NCI-H748 (cell line): Measurements from ENCODE around the gene CISTR.

Source experiments
- DNase-seq: peaks from one replicate; lab custom pipeline; 2025; ENCODE audit not compliant: unreplicated experiment; lab: John Stamatoyannopoulos, UW

CISTR gene

GRCh38 chr12:53744130-53744441 lies 7.7 kb downstream of the CISTR start:
- DNase-seq: no peak

GRCh38 chr12:53743266-53744129 lies 8.3 kb downstream of the CISTR start:
- peak; percentile 69 for DNase-seq

DNA sequence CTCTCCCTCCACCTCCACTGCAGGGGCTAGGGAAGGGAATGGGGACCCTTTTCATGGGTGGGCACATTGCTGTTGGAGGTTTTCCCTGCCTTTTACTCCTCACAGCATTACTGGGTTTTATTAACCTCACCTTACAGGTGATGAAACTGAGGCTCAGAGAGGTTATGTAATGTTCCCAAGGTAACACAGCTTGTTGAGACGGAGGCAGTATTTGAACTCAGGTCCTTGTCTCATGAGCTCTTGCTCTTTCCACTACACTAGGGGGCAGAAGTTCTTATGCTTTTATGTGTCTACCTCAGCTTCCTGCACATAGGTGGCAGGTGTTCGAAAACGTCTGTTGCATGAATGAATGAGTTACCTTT lies 11.7 kb downstream of the CISTR start:
- no peak for DNase-seq

GRCh38 chr12:53739214-53740129 lies 12.3 kb downstream of the CISTR start:
- peak; percentile 23 for DNase-seq

DNA sequence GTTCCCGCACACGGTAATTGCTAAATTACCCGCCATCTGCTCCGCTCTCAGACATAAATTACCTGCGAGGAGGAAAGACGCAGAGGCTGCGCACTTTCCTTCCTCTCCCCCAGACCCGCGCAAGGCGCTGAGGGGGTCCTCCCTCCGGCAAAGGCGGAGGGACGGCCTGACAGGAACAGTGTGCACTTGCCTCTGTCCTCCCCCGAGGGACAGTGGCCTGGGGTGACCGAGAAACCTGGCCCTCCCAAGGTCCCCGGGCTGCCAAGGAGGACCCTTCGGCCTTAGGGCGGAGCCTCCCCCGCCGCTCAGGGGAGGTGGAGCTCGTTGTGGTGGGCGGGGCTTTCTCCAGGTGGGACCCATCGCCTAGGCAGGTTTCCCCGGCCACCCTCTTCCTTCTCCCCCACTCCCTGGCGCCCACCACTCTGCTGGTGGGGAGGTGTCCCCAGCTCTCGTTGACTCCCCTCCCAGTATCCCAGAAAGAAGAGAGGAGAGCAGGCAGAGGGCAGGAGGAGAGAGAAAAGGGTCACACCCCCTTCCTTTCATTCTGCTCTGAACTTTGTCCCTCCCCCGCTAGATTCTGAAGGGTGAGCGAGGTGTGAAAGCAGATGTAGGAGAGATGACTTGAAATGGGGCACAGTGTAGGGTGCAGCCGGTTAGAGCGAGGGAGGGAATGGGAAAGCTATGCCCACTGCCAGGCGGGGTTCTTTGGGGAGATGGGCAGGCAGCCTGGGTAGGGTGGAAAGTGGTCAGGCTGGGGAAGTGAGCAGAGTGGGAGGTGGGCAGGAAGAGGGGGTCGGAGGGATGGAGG lies 13.2 kb downstream of the CISTR start:
- peak; percentile 26 for DNase-seq

DNA sequence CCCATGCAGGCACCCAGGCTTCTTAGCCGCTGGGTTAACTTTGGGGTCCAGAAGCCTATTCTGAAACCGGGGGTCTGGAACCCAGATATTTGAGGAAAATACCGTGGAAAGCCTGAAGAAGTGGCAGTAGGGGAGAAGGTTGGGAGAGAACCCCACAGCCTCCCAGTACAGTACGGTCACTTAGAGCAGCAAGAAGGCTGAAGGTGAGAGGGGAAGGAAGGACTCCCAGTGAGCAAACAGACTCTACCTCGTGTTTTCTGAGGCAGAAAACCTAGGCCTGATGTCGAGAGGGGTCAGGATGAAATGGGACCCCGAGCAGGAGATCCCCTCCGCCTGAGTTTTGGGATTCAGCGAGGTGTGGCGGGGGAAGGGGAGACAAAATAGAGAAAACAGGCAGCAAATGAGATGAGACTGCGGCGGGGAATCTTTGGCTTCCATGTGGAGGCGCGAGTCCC lies 13.8 kb downstream of the CISTR start:
- no peak for DNase-seq

- DNase-seq: no peak
These were observed 14.5 kb downstream of the CISTR start for GRCh38 chr12:53737093-53737808.

DNA sequence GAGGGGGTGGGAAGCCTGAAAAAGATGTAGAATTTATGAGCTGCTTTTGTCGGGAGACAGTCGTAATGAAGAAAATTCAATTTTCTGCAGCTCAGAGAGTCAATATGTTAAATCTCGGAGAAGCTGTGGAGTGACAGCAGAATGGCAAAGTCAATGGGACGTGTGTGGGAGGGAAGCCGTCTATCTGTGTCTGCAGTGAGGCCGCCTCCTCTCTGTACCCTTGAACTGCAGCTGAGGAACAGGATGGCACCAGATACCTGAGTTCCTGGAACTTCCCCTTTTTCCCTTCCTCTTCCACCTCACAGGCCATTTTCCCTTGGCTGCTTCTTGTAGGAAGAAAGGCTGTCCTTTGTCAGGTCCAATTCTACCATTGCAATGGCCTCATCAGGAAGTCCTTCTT lies 15.2 kb downstream of the CISTR start:
- no peak for DNase-seq

GRCh38 chr12:53735556-53735955 lies 16.2 kb downstream of the CISTR start:
- DNase-seq: no peak

GRCh38 chr12:53734425-53734824 lies 17.4 kb downstream of the CISTR start:
- DNase-seq: no peak

DNA sequence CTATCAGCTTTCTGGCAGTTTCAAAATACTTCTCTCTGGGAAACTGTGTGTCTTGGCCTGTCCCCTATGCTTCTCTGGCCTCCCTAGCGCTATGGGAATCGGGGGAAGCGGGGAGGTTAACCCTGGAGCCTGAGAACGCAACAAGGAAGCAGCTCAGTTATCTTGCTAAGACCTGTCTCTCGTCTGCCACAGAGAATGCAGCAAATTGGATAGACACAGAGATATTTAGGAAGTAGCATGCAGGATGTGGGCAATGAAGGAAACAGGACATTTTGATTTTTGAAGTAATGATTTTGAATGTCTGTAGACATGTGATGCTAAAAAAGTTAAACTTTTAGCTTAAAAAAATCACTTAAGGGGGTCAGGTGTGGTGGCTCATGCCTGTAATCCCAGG lies 18.0 kb downstream of the CISTR start:
- DNase-seq: no peak

DNA sequence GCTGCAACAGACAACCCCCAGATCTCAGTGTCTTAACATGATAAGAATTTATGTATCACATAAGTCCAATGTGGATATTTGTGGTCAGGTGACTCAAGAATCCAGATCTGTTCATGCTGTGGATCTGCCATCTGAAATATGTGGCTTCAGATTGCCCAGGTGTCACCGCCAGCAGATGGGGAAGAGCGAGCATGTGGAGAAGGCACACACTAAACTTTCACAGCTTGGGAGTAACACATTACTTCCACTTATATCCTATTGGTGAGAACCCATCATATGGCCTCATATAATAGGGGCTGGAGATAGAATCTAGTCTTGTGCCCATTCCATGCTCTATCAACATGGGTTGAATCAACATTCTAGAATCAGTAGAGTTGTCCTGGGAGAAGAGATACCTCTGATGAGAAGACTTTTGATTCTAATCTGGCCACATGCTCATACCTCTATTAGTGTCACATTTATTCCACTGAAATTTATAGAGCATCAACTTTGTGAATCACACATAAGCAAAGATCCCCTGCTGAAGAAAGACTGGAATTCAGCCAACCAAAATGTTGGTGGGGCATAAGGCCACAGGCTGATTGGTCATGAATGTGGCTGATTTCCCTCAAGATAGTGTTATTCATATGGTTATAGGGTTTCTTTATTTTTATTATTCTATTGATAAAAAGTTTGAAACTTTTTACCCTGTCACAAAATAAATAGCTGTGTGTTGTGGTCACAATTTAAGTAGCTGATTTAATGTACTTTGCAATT lies 18.6 kb downstream of the CISTR start:
- DNase-seq: no peak

GRCh38 chr12:53729644-53730043 lies 22.1 kb downstream of the CISTR start:
- DNase-seq: no peak

DNA sequence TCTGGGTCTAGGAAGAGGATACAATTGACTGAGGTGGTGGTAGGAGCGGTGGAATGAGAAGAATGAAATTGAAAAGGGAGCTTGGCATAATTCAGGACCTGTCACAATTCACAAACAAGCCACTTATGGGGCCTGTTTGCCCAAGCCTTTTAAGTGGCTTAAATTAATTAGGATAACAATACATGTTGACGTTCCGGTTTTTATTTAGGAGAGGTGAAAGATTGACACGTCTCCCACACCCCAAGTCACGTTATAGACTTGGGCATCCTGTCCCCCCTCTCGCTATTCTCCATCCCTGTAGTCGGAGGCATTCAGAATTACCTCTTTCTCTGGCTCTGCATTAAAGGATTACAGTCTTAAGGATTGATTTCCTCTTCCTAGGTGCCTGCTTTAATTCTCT lies 23.6 kb downstream of the CISTR start:
- DNase-seq: peak; percentile 28

- peak; percentile 99 for DNase-seq
These were observed 24.3 kb downstream of the CISTR start, which contains the start of gene CALCOCO1 for GRCh38 chr12:53727310-53728041. Gene CALCOCO1, minus strand, starts transcription at chr12:53727452. Its CDS starts 2,210 bp downstream, at chr12:53725242.

DNA sequence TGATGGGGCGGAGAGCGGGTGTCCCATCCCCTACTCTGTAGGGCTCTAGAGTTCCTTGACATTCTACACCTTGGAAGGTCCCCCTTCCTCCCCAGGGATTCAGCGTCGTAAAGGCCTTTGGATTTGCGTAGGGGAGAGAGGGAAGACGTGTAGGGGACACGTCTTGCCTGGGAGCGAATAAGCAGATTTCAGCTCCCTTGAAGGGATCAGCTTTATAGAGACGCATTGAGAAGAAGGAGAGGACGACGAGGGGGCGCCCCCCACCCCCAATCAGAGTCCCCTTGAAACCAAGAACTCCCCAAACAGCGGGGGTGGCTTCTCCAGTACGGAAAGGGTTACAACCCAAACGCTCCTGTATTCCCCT lies 24.9 kb downstream of the CISTR start:
- DNase-seq: no peak

- DNase-seq: no peak
These were observed 25.4 kb downstream of the CISTR start for GRCh38 chr12:53726341-53726740.

- DNase-seq: no peak
These were observed 26.0 kb downstream of the CISTR start for GRCh38 chr12:53725824-53726223.

GRCh38 chr12:53722450-53723041 lies 29.2 kb downstream of the CISTR start:
- DNase-seq: no peak
